GM18499 (cell line): ENCODE measurements around the gene ANKRD40.

Experiments
- ATAC-seq: cut with Tn5 transposase; IDR thresholded peaks from one replicate; pipeline ENCODE4 v1.9.1; 2021; ENCODE audit warnings: moderate number of reproducible peaks; ENCODE audit not compliant: insufficient read depth, unreplicated experiment

ANKRD40 gene

DNA sequence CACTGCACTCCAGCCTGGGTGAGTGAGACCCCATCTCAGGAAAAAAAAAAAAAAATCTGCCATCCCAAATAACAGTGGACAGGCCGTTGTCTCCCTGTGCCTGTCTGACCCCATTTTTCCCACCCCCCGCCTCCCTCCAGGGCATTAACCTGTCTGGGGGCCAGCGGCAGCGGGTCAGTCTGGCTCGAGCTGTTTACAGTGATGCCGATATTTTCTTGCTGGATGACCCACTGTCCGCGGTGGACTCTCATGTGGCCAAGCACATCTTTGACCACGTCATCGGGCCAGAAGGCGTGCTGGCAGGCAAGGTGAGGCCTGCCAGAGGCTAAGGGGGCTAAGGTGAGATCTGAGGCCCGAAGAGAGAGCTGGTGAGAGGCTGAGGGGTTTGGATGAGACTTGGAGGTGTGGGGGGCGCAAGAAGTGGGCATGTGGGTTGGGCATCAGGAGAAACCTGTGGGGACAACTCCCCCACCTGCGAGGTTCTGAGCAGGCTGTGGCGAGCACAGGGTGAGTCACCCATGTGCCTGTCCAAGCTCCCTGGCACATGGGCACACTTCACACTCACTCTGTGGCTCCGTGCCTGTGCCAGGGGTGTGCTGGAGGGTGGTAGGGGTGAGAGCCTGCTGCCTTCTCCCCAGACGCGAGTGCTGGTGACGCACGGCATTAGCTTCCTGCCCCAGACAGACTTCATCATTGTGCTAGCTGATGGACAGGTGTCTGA lies 34.7 kb downstream of the ANKRD40 start:
- ATAC-seq: no peak

DNA sequence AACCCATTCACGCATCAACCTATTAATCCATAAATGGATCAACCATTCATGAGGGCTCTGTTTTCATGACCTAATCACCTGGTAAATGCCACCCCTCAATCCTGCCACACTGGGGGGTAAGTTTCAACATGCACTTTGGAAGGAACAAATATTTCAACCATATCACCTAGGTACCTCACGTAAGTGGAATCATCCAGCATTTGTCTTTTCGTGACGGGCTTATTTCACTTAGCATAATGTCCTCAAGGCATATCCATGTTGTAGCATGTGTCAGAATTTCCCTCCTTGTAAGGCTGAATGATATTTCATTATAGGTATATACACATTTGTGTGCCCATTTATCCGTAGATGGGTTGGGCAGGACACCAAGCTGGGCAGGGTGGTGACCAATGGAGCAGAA lies 35.6 kb downstream of the ANKRD40 start:
- ATAC-seq: no peak

DNA sequence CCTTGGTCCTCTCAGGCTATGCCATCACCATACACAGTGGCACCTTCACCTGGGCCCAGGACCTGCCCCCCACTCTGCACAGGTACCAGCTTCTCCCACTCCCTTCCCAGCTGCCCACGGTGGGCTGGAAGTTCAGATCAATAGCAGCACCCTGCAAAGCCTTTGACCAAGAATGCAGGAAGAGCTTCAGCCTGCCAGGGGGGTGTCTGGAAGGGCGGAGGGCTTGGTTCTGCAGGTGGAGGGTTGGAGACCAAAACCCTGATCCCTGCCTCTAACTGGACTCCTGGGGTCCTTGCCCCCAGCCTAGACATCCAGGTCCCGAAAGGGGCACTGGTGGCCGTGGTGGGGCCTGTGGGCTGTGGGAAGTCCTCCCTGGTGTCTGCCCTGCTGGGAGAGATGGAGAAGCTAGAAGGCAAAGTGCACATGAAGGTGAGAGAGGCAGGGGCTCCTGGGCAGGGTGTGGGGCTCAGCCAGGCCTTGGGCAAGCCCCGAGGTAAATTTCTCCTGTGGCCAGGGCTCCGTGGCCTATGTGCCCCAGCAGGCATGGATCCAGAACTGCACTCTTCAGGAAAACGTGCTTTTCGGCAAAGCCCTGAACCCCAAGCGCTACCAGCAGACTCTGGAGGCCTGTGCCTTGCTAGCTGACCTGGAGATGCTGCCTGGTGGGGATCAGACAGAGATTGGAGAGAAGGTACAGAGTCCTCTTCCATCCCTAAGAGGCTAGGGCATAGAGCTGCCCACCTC lies 38.7 kb downstream of the ANKRD40 start:
- no peak for ATAC-seq

DNA sequence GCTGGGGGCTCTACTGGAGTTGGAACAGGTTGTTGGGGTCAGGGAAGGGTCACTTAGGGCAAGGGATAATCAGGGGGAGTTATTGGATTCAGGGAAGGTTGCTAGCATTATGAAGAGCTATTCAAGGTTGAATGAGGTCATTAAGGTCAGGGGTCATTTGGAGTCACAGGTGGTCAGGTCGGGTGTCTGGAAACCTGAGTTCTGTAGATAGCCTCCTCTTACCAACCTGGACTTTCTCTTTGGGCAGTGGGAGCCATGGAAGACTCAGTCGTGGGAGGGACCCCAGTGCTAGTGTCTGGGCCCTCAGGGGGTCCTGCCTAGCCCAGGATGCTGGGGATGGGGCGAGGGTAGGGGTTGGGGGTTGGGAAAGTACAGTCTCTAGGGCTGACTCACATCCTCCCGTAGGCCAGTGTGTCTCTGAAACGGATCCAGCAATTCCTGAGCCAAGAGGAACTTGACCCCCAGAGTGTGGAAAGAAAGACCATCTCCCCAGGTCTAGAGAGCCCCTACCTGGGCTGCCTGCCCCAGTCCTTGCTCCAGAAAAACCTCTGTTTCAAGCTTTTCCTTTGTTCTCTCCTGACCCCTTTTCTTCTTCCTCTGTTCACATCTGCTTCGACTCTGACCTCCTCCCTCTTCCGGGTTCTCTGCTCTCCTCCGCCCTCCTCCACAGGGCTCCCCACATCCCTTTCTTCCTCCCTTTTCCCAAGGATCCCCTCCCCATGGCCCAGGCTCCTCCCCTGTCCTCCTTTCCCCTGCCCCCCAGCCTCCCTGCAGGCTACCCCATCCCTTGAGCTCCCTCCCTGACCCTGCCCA lies 39.5 kb downstream of the ANKRD40 start:
- ATAC-seq: no peak

DNA sequence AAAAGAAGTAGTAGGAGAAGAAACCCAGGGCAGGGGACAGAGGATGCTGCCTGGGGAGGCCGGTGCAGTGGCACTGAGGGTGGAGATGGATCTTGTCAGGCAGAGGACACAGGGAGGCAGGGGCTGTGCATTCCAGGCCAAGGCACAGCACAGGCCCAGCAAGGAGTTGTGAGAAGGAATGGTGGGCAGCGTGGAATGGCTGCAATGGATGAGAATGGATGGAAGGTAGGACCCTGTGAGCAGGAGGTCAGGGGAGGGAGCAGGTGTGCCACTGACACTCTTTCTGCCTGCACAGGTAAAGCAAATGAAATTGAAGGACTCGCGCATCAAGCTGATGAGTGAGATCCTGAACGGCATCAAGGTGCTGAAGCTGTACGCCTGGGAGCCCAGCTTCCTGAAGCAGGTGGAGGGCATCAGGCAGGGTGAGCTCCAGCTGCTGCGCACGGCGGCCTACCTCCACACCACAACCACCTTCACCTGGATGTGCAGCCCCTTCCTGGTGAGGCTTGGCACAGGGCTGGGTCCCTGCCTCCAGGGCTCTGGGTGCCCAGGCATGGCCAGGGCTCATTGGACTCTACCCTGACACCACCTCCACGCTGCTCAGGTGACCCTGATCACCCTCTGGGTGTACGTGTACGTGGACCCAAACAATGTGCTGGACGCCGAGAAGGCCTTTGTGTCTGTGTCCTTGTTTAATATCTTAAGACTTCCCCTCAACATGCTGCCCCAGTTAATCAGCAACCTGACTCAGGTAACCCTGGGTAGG lies 40.3 kb downstream of the ANKRD40 start:
- no peak for ATAC-seq

DNA sequence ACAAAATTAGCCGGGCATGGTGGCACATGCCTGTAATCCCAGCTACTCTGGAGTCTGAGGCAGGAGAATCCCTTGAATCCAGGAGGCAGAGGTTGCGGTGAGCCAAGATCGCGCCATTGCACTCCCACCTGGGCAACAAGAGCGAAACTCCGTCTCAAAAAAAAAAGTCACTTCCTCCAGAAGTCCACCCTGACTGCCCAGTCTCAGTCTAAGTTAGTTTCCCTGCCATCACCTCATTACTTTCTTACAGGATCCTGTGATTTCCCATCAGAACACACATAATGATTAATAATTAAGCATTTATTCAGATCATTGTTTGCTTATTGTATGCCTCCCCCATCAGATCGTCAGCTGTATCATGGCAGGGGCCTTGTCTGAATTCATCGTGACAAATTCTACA lies 41.4 kb downstream of the ANKRD40 start:
- no peak for ATAC-seq

DNA sequence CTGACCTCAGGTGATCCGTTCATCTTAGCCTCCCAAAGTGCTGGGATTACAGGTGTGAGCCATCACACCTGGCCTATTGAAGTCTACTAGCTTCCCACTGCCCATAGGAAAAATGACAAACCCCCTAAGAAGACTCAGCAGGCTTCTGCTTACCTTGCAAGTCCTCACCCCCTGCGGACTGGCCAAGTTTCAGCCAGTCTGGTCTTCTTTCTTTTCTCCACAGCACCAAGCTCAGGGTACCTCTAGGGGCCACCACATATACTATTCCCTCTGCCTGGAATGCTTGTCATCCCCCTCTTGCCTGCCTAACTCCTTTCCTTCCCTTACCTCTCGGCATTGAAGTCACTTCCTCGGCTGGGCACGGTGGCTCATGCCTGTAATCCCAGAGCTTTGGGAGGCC lies 41.9 kb downstream of the ANKRD40 start:
- no peak for ATAC-seq

DNA sequence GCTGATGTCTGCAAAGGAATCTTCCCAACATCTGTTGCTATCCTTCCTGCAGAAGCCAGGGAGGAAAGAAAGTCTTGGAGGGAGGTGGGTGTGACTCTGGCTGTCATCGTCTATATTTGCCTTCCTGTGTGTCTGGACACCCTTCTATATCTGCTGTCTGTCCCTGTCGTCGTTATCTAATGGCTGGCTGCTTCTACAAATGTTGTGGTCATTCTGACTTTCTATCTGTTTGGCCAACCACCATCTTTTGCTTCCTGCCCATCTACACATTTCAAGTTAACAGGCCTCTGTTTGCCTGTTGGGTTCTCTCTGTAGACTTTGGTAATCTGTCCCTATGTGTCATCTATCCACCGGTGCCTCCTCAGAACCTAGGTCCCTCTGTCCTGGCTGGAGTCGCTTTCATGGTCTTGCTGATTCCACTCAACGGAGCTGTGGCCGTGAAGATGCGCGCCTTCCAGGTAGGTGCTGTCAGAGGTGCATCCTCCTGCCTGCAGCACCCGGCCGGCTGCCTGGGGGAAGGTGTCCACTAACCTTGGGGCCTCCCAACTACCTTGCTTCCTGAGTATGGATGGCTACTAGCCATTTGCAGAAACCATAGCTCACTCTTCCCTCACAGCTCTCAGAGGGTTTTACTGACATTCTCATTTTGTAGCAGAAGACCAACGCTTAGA lies 42.8 kb downstream of the ANKRD40 start:
- ATAC-seq: no peak

DNA sequence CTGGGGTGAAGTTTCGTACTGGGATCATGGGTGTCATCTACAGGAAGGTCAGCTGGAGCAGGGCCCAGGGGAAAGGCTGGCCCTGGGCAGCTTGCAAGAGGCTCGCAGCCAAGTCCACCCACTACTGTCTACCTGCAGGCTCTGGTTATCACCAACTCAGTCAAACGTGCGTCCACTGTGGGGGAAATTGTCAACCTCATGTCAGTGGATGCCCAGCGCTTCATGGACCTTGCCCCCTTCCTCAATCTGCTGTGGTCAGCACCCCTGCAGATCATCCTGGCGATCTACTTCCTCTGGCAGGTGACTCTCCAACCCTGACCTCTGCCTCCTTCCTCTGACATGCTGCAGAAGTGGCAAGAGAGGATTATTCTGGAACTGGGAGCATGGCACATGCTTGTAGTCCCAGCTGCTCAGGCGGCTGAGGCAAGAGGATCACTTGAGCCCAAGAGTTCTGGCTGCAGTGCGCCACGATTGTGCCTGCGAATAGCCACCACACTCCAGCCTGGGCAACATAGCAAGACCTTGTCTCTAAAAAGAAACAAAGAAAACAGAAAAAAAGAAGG lies 43.8 kb downstream of the ANKRD40 start:
- no peak for ATAC-seq

DNA sequence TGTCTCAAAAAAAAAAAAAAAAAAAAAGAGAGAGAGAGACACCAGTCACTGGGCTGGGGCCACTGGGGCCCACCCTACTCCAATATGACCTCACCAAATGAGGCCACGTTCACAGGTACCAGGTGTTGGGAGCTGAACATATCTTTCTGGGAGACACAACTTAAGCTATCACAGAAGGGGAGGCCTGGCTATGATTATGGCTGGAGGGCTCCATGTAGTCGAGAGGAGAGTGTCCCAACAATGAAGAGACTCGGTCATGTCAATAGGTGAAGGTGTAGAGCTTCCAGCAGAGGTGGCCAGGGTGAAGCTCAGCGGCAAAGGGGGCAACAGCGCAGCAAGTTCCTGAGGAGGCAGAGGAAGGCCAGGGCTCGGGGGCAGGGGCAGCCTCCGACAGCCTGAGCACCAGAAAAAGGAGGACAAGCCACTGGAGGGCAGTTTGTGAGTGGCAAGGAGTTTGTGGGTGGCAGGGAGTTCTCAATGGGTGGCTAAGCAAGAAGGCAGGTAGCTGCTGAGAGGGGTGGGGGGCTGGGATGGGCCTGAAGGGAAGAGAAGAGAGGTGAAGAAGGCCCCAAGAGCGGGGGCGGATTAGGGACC lies 45.0 kb downstream of the ANKRD40 start:
- no peak for ATAC-seq

DNA sequence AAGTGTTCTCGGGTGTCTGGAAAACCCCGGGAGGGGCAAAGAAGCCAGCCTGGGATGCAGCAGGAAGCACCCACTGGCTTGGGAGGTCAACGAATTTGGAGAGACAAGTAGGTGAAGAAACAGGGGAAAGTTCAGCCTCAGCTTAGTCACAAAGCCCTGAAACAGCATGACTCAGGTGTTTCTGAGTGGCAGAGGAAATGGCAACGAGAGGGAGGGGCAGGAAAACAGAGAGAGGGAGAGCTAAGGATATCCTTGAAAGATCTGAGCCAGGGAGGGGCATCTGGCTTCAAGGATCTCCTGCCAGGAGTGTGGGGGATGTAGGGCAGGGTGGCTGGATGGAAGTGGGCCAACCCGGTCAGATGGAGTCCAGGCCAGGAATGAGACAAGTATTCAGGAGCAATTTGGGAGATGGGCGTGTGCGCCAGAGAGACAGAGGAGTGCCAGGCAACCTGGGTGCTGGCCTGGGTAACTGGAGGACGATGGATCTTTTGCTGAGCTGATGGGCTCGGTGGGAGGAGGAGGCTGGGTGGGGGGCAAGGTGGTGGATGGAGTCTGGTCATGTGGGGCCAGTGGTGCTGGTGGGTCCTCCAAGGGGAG lies 45.8 kb downstream of the ANKRD40 start:
- ATAC-seq: no peak

DNA sequence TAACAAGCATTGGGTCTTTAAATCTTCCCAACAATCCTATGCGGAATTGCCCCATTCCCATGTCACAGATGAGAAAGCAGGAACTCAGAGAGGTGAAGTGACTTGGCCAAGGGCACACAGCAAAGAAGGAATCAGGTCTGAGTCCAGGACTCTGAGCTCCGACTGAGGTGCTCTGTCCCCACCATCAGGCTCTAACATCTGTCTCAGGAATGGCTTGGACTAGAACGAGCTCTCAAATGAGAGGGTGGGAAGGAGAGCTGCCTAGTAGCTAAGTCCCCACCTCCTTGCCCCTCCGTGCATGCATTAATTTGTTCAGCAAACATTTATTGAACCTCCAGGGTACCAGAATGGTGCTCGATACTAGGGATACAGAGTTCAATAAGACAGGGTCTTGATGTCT lies 46.4 kb downstream of the ANKRD40 start:
- ATAC-seq: no peak

DNA sequence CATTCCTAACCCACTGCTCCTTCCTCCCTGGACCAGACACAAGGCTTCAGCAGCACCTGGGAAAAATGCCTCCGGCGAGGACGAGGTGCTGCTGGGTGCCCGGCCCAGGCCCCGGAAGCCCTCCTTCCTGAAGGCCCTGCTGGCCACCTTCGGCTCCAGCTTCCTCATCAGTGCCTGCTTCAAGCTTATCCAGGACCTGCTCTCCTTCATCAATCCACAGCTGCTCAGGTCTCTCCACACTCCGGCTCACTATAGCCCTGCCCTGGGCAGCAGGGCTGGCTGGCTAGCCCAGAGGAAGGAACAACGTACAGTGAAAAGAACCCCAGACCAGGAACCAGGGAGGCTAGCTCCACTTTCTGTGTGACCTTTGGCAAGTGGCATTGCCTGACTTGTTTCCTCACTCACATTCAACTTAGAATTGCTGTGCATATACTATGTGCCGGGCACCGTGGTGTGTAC lies 46.8 kb downstream of the ANKRD40 start:
- no peak for ATAC-seq

DNA sequence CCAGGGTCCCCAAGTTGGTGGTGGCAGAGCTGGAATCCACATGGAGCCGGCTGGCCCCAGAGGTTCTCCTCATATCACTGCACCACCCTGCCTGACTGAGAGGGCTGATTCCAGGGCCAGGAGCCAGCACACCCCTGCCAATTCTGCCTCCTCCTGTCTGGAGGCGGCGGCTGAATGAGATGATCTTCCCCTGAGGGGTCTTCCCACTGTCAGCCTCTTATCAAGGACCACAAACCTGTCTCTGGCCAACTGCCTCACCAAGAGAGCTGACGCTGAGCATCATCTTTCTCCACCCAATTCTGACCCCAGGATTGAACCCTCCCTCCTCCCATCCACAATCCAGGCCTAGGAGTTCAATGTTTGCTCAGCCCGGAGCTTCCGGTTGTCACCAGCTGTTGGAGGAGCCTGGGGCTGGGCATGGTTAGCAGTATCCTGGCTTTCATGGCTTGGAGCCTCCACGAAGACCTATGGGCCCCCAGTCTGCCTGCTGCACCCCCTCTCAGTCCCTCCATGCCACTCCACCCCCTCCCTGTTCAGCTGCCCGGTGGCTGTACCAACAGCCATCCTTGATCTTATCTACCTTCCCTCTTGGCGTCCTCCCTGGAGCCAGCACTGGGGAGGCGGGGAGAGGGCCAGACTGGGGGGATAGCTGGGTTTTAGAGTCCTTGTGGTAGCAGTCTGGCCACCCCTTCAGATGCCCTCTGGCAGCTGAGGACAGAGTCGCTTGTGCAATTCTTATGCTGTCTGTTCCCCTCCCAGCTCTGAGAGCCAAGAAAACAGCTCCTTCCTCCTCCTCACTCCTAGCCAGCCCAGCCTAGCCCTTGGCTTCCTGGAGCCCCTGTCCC lies 47.5 kb downstream of the ANKRD40 start:
- ATAC-seq: no peak

DNA sequence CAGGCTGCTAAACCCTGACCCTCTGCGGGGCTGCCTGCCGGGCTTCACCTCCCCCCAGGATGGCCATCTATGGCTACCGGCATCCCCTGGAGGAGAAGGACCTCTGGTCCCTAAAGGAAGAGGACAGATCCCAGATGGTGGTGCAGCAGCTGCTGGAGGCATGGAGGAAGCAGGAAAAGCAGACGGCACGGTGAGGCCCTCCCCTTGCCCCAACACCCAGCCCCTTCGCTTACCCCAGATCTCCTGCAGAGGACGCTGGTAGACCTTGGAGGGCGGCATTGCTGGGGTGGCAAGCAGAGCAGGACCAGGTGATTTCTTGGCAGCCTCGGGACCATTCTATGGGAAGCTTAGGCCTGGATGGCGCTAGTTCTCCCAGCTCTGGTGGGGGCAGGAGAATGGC lies 48.5 kb downstream of the ANKRD40 start:
- no peak for ATAC-seq

DNA sequence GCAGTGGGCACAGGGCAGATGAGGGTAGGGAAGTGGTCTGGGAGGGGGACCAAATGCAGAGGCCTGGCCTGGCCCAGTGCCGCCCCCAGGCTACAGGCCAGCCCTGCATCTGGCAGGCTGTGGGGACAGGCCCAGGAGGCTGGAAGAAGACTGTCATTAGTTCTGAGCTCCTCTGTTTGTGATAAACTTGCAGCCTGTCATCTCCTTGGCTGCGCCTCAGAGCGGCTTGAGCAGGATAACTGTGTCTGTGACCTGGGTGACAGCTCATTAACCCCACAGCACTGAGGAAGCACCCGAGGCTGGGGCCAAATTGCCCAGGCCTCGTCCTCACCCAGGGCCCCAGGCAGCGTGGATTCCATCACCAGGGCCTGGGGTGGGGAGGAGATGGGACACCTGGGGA lies 49.1 kb downstream of the ANKRD40 start:
- no peak for ATAC-seq

DNA sequence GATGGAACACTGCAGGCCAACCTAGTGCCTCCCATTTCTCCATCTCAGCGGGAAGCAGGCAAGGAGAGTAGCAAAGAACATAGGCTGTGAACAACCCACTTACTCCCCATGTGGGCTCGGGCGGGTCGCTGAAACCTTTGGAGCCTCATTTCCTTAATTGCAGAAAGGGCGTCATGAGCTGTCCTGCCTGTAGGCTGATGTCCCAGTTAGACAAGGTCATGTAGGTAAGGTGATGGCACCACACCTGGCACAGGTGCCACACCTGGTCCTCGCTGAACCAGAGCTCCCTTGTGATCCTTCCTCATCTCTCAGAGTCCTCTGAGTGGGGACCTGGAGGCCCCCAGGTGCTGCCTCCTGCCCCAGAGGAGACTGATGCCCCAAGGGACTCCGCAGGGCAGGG lies 50.1 kb downstream of the ANKRD40 start:
- ATAC-seq: no peak

DNA sequence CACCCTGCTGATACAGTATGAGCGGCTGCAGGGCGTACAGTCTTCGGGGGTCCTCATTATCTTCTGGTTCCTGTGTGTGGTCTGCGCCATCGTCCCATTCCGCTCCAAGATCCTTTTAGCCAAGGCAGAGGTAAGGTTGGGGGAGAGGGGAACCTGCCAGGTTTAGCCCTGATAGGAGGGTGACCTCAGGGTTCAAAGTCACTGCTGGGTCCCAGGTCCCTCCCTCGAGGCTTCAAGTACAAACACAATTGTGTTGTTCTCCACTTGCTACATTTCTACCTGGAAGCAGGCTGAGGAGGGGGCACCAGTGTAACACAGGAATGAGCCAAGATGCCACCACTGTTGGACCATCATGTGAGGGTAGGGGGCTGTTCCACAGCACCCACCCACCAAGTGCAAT lies 50.7 kb downstream of the ANKRD40 start:
- no peak for ATAC-seq
